Central memory CD8-positive, alpha-beta T cell (primary cell): Measurements from ENCODE around the gene TEKTIP1.
"Not testable (repeated sequence)": the region's sequence is repeated elsewhere in the genome, so short reads cannot be mapped to it uniquely, and the experiment has no call there.

ENCODE experiments used
- ATAC-seq: fragments of 150-1000 bp; cut with Tn5 transposase; replicated peaks from 2 replicates; pipeline ENCODE4 v1.10.0; 2022; ENCODE audit warnings: mild to moderate bottlenecking, moderate FRiP score, moderate number of reproducible peaks; ENCODE audit not compliant: poor library complexity, severe bottlenecking; ENCODE audit errors: extremely low read depth
- DNase-seq, 2 donors: peaks; one replicate each; pipeline ENCODE4 v3.0.0; 2021; ENCODE audit warnings: low spot score in 2 of 2
- H3K27ac Mint-ChIP-seq: one replicate; pipeline ENCODE4 v1.8.0; 2022; ENCODE audit warnings: low read depth, mild to moderate bottlenecking, moderate library complexity, mixed read lengths
- H3K27me3 Mint-ChIP-seq: one replicate; pipeline ENCODE4 v1.8.0; 2022; ENCODE audit warnings: mixed read lengths
- H3K36me3 Mint-ChIP-seq: one replicate; pipeline ENCODE4 v1.8.0; 2022; ENCODE audit warnings: mild to moderate bottlenecking, moderate library complexity, mixed read lengths; ENCODE audit not compliant: insufficient read depth
- H3K4me1 Mint-ChIP-seq: one replicate; pipeline ENCODE4 v1.8.0; 2022; ENCODE audit warnings: mixed read lengths
- H3K4me3 Mint-ChIP-seq: one replicate; pipeline ENCODE4 v1.8.0; 2022; ENCODE audit warnings: mild to moderate bottlenecking, moderate library complexity, mixed read lengths
- H3K9me3 Mint-ChIP-seq: one replicate; pipeline ENCODE4 v1.8.0; 2022; ENCODE audit warnings: mixed read lengths

TEKTIP1 gene

DNA sequence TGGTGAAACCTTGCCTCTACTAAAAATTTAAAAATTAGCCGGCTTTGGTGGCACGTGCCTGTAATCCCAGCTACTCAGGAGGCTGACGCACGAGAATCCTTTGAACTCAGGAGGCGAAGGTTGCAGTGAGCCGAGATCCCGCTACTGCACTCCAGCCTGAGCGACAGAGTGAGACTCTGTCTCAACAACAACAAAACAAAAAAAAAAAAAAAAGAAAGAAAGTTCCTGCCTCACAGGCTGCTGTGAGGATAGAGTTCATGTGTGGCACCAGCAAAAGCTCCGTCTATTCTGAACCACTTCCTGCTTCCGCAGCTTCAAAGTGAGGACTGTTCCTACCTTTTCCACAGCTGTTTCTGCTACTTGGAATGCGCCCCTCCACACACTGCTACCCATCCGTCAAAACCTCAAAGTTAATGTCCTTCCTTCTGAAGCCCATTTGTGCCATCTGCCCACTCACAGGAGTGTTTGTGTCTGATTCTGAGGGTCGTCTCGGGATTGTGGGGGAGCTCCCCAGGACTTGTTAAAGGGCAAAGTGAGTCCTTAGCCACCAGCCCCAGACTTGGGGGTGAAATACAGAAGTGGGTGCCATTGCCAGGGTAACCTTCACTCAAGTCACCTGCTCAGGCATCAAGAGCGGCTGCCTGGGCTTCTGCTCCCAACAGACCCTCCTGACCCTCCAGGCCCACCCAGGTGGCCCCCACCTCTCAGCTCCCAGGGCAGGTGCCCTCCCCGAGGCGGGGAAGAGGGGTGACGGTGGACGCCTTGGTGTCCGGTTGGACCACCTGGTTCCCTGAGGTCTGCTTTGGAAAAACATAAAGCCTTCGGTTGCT, 15.5 kb downstream of the TEKTIP1 start:
- DNase-seq (peak in 1 of 2 donors; percentile 35), ATAC-seq (peak; percentile 41)
- Mint-ChIP-seq H3K27me3 (no peaks in the 10 kb centered on the region), H3K4me3 (peak overlapping the region; percentile 92), H3K36me3 (peaks cover 25% of the 10 kb centered on the region), H3K4me1 (peaks cover 40% of the 10 kb centered on the region), H3K9me3 (no peaks in the 10 kb centered on the region), H3K27ac (peak overlapping the region; percentile 99)

- peak overlapping the region; percentile 92 for H3K4me3 Mint-ChIP-seq
- no peaks in the 10 kb centered on the region for H3K9me3 Mint-ChIP-seq
- DNase-seq: no peak
- H3K36me3 Mint-ChIP-seq: peaks cover 25% of the 10 kb centered on the region
- no peaks in the 10 kb centered on the region for H3K27me3 Mint-ChIP-seq
- no peak for ATAC-seq
- peak overlapping the region; percentile 99 for H3K27ac Mint-ChIP-seq
- peaks cover 40% of the 10 kb centered on the region for H3K4me1 Mint-ChIP-seq
Measured at GRCh38 chr19:3555653-3556422, 16.9 kb downstream of the TEKTIP1 start.

- peaks cover 25% of the 10 kb centered on the region for H3K36me3 Mint-ChIP-seq
- DNase-seq (no peak), ATAC-seq (no peak)
- H3K4me3 Mint-ChIP-seq: peak overlapping the region; percentile 92
- peaks cover 40% of the 10 kb centered on the region for H3K4me1 Mint-ChIP-seq
- H3K27ac Mint-ChIP-seq: peak overlapping the region; percentile 99
- H3K27me3 Mint-ChIP-seq: no peaks in the 10 kb centered on the region
- H3K9me3 Mint-ChIP-seq: no peaks in the 10 kb centered on the region
Measured at GRCh38 chr19:3556423-3556977, 17.5 kb downstream of the TEKTIP1 start.

DNA sequence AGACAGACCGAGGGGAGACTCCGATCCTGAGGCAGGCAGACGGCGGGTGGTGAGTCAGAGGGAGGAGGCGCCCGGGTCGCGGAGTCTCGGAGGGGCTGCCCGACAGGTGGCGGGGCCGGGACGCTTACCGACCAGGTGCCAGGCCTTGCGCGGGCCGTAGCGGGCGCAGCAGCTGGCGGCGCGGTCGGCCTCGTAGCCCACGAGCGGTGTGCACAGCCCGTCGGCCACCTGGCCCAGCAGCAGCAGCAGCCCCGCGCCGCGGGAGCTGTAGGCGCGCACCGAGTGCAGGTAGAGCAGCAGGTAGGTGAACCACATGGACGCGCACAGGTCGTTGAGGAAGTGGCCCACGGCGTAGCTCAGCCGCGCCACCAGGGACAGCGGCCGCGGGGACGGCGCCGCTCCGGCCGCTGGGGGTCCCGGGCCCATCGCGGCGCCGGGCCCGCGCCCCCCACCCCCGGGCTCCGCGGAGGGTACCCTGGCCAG, 18.0 kb downstream of the TEKTIP1 start:
- no peaks in the 10 kb centered on the region for H3K9me3 Mint-ChIP-seq
- ATAC-seq (peak; percentile 27), DNase-seq (peak; percentile 30 to 40)
- peaks cover 22% of the 10 kb centered on the region for H3K36me3 Mint-ChIP-seq
- peak overlapping the region; percentile 92 for H3K4me3 Mint-ChIP-seq
- peak overlapping the region; percentile 99 for H3K27ac Mint-ChIP-seq
- H3K4me1 Mint-ChIP-seq: peaks cover 35% of the 10 kb centered on the region
- no peaks in the 10 kb centered on the region for H3K27me3 Mint-ChIP-seq

DNA sequence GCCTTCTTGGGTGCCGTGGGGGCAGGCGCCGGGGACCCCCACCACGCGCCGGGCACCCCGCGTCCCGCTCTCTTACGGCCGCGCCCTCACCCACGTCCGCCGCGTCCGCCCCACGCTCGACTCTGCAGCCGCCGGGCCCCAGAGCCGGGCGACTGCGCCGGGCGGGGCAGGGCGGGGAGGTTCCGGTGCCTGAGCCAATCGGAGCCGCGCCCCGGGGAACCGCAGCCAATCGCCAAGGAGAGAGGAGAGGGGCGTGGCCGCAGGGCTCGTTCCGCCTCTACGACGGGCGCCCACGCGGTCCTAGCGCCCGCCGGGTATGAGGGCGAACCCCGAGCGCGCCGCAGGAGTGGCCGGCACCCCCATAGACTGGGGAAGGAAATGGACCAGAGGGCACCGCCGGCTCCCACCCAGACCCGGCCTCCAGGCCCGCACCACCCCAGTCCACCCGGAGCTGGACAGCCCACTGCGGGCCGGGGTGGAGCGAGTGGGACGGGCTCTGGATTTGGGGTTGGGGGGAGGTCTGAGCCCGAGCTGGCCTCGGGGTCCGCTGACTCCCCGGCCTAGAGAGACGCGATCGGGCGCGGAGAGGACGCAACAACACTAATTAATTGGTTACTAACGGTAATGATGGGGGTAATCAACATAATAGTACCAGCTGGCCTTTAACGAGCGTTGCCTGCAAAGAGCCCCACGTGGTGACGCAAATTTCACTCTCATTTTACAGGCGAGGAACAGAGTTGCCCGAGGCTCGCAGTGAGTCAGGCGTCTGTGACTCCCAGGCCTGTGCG, 18.7 kb downstream of the TEKTIP1 start, which contains the start of gene MFSD12:
TSS of gene MFSD12 (minus strand) at position 126 of the 788 bp plus-strand sequence. CDS start 183 bp downstream, outside the sequence.
- Mint-ChIP-seq H3K4me3 (peak within 1 kb of the TSS; percentile 92), H3K27ac (peak within 1 kb of the TSS; percentile 99), H3K27me3 (no peaks in the 10 kb centered on the region), H3K9me3 (no peaks in the 10 kb centered on the region), H3K36me3 (peaks cover 20% of the 10 kb centered on the region), H3K4me1 (peaks cover 35% of the 10 kb centered on the region)
- ATAC-seq: peak; percentile 91
- DNase-seq: peak; percentile 89 to 90

DNA sequence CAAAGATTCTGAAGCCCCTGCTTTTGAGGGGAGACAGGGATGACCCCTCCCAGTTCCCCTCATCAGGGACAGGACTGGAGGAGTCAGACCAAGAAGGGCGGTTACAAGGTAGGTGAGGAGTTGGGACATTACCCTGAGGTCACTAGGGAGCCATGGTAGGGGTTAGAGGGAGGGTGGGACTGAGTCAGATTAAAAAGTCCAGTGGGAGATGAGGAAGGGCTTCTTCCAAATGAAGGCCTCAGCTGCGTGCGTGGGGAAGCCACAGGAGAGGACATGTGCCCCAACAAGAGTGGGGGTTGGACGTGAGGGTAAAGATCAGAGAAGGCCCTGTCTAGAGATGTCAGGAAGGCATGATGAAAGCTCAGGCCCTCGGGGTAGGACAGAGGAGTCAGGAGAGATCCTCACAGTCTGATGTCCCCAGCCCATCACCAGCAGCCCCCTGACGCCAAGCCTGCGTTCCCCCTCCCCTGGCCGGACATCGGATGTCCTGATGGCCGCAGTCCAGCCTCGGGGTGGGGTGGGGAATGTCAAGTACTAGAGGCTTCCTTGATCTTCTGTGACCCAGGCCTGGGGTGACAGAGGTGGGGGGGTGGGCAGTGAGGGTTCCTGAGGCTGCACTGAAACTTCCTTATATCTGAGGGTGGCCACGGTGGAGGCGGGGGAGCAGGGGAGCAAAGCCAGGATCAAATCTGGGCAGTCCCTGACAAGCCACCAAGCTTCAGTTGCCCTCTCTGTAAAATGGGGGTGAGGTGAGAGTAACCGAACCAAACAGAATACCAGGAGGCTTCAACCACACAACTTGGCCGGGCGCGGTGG, 24.9 kb downstream of the TEKTIP1 start:
- Mint-ChIP-seq H3K27me3 (no peaks in the 10 kb centered on the region), H3K27ac (no peak overlapping the region), H3K36me3 (peaks cover 2% of the 10 kb centered on the region), H3K4me3 (no peak overlapping the region), H3K4me1 (no peaks in the 10 kb centered on the region), H3K9me3 (no peaks in the 10 kb centered on the region)
- ATAC-seq (no peak), DNase-seq (no peak)

GRCh38 chr19:3565139-3565538, 26.2 kb downstream of the TEKTIP1 start:
- Mint-ChIP-seq H3K27ac (no peak overlapping the region), H3K36me3 (peaks cover 2% of the 10 kb centered on the region), H3K9me3 (no peaks in the 10 kb centered on the region), H3K4me3 (no peak overlapping the region), H3K27me3 (no peaks in the 10 kb centered on the region), H3K4me1 (no peaks in the 10 kb centered on the region)
- DNase-seq: no peak
- no peak for ATAC-seq

- H3K4me1 Mint-ChIP-seq, H3K27ac Mint-ChIP-seq, H3K36me3 Mint-ChIP-seq, H3K4me3 Mint-ChIP-seq, H3K9me3 Mint-ChIP-seq, ATAC-seq, DNase-seq, H3K27me3 Mint-ChIP-seq: not testable (repeated sequence)
Measured at GRCh38 chr19:3570042-3570441, 31.1 kb downstream of the TEKTIP1 start.

DNA sequence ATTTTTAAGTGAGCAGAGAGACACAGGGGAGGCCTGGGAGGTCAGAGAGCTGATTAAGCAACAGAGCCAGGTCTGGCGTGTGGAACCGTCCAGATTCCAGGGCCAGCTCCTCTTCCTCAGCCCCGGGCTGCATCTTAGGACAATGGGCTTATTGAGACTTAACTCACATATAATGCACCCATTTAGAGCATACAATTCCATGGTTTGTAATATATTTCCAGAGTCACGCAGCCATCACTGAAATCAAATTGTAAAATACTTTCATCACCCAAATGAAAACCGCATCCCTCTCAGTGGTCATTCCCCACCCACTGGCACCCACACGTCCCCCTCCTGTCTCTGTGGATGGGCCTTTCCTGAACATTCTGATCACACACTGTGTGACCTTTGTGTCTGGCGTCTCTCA, 31.6 kb downstream of the TEKTIP1 start:
- ATAC-seq (no peak), DNase-seq (no peak)
- Mint-ChIP-seq H3K4me1 (no peaks in the 10 kb centered on the region), H3K4me3 (no peak overlapping the region), H3K27ac (no peak overlapping the region), H3K27me3 (no peaks in the 10 kb centered on the region), H3K36me3 (peaks cover 8% of the 10 kb centered on the region), H3K9me3 (no peaks in the 10 kb centered on the region)

DNA sequence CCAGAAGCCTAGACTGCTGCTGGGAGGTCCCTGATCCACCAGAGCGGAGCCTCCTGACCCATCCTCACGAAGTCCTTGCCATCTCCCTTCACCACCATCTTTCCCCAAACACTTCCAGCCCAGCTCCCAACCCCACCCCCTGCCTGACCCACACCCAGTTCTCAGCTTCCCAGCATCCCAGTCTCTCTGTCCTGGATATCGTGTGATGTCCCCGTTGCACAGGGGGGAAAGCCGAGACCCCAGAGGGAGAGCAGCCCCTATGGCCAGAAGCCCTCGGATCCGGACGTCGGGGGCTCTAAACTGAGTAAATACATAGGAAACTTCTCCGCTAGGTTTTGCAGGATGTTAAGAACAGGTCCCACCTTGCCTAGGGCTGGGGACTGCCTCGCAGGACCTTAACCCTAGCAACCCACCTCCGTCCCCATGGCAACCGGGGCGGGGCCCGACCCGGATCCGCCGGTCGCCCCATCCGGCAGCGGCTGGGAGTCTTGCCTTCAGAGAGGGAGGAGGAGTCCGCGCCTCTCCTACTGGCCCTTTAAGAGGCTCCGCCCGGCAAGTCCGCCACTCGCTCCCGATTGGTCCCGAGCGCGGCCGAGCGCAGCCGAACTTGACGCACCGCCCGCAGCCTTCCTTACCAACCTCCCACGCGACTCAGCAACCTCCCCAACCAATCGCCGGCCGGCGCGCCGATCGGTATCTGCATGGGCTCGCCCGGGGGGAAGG, 33.3 kb downstream of the TEKTIP1 start:
- ATAC-seq (peak; percentile 99), DNase-seq (peak; percentile 94 to 98)
- no peak overlapping the region for H3K27ac Mint-ChIP-seq
- peak overlapping the region; percentile 77 for H3K4me3 Mint-ChIP-seq
- no peaks in the 10 kb centered on the region for H3K9me3 Mint-ChIP-seq
- no peaks in the 10 kb centered on the region for H3K4me1 Mint-ChIP-seq
- H3K36me3 Mint-ChIP-seq: peaks cover 8% of the 10 kb centered on the region
- no peaks in the 10 kb centered on the region for H3K27me3 Mint-ChIP-seq

GRCh38 chr19:3572855-3573161, 33.8 kb downstream of the TEKTIP1 start, which contains the start of gene HMG20B:
TSS of gene HMG20B (plus strand) at chr19:3572944. CDS start at chr19:3573310, 366 bp downstream.
- Mint-ChIP-seq H3K9me3 (no peaks in the 10 kb centered on the region), H3K27ac (peak within 1 kb of the TSS; percentile 38), H3K36me3 (peaks cover 8% of the 10 kb centered on the region), H3K4me3 (peak within 1 kb of the TSS; percentile 77), H3K4me1 (no peaks in the 10 kb centered on the region), H3K27me3 (no peaks in the 10 kb centered on the region)
- DNase-seq (no peak), ATAC-seq (no peak)
